Neural crest cell (in vitro differentiated cells): Measurements from ENCODE around the gene MORN3. TPM values are rescaled to one million over a fixed set of nuclear protein-coding genes. Genes with fewer than 3 reads are reported as not detected.

Experiments used
- DNase-seq: peaks from one replicate; pipeline ENCODE4 v3.0.0; 2021; ENCODE audit warnings: low read depth, mixed read lengths, low spot score
- H3K27ac Mint-ChIP-seq: one replicate; pipeline ENCODE4 v1.8.0; 2021; ENCODE audit warnings: mild to moderate bottlenecking, mixed read lengths; ENCODE audit not compliant: unreplicated experiment
- H3K27me3 Mint-ChIP-seq: 2 replicates; pipeline ENCODE4 v1.8.0; 2021; ENCODE audit warnings: low read depth, mild to moderate bottlenecking, mixed read lengths
- H3K36me3 Mint-ChIP-seq: 2 replicates; pipeline ENCODE4 v1.8.0; 2021; ENCODE audit warnings: low read depth, mild to moderate bottlenecking, mixed read lengths
- H3K4me1 Mint-ChIP-seq: 2 replicates; pipeline ENCODE4 v1.8.0; 2021; ENCODE audit warnings: mixed read lengths
- H3K4me3 Mint-ChIP-seq: one replicate; pipeline ENCODE4 v1.8.0; 2021; ENCODE audit warnings: mild to moderate bottlenecking, mixed read lengths
- H3K9me3 Mint-ChIP-seq: 2 replicates; pipeline ENCODE4 v1.8.0; 2021; ENCODE audit warnings: mixed read lengths
- total RNA-seq: library from RNA; stranded (reverse); gene quantifications from 2 replicates; pipeline ENCODE4 v1.2.1, GENCODE V29; 2021
- TF ChIP-seq, protein P1 (sequence below): fragments of 200-600 bp; sonication (generic); conservative IDR thresholded peaks from 2 replicates; pipeline ENCODE4 v1.5.0; 2021; ENCODE audit warnings: antibody characterized with exemption, mild to moderate bottlenecking

Gene MORN3
- total RNA-seq, 1 donor from 2014 or later = 0.63 TPM

DNA sequence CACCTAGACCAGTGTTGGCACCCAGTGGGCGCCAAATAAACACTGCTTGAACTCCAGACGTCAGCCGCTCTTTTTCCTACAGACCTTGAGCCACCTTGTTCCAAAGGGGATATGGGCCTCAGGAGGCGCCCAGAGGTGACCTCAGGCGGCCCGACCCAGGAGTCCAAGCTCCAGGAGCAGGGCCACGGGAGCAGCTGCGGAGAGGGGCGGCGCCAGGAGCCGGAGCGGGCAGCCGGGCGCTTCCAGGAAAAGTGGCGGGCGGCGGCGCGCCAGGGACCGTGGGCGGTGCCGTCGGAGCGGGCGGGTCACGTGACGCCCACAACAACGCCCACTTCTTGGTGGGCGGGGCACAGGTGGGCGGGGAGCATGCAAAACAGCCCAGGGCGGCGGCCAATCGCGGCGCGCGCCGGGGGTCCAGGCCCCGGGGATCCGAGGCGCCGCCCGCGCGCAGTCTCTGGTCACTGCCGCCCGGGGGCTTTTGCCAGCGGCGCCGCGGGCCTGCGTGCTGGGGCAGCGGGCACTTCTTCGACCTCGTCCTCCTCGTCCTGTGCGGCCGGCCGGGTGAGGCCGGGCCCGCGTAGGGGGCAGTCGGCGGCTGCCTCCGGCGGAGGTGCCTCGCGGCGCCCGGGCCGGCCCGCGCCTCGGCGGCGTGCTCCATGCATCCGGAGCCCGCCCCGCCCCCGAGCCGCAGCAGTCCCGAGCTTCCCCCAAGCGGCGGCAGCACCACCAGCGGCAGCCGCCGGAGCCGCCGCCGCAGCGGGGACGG is 43.2 kb downstream of the MORN3 start, which contains the start of gene ORAI1:
Gene ORAI1, plus strand, starts transcription at position 444 of the 766 bp plus-strand sequence.
- Mint-ChIP-seq H3K27me3 (no peaks in the 10 kb centered on the region), H3K36me3 (no peaks in the 10 kb centered on the region), H3K4me3 (peak within 1 kb of the TSS; percentile 96), H3K4me1 (peaks cover 44% of the 10 kb centered on the region), H3K9me3 (no peaks in the 10 kb centered on the region), H3K27ac (peak within 1 kb of the TSS; percentile 83)
- DNase-seq = peak; percentile 96
- TF ChIP-seq, protein P1, sequence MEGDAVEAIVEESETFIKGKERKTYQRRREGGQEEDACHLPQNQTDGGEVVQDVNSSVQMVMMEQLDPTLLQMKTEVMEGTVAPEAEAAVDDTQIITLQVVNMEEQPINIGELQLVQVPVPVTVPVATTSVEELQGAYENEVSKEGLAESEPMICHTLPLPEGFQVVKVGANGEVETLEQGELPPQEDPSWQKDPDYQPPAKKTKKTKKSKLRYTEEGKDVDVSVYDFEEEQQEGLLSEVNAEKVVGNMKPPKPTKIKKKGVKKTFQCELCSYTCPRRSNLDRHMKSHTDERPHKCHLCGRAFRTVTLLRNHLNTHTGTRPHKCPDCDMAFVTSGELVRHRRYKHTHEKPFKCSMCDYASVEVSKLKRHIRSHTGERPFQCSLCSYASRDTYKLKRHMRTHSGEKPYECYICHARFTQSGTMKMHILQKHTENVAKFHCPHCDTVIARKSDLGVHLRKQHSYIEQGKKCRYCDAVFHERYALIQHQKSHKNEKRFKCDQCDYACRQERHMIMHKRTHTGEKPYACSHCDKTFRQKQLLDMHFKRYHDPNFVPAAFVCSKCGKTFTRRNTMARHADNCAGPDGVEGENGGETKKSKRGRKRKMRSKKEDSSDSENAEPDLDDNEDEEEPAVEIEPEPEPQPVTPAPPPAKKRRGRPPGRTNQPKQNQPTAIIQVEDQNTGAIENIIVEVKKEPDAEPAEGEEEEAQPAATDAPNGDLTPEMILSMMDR = peak; percentile 39

DNA sequence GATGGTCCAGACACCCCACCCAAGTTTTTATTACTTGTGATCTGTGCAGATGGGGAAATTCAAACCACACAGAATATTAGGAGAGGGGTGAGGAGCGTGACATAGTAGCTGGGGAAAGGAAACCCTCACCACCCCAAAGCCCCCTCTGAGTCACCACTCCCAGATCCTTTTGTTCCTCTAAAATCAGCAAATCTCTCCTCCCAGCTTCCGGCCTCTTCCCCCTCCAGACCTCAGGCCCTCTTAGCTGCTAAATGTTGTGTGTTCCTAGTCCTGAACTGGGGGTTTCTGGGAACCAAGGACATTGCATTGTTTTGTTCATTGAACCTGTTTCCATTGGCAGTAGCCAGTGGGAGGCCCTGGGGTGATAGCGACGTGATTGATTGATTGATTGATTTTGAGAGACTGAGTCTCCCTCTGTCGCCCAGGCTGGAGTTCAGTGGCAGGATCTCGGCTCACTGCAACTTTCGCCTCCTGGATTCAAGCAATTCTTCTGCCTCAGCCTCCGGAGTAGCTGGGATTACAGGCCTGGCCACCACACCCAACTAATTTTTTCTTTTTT is 49.0 kb downstream of the MORN3 start:
- no peak for DNase-seq
- peaks cover 30% of the 10 kb centered on the region for H3K4me1 Mint-ChIP-seq
- no peak overlapping the region for H3K4me3 Mint-ChIP-seq
- H3K27me3 Mint-ChIP-seq = no peaks in the 10 kb centered on the region
- TF ChIP-seq, protein P1 = no peak
- H3K9me3 Mint-ChIP-seq = no peaks in the 10 kb centered on the region
- no peak overlapping the region for H3K27ac Mint-ChIP-seq
- no peaks in the 10 kb centered on the region for H3K36me3 Mint-ChIP-seq

DNA sequence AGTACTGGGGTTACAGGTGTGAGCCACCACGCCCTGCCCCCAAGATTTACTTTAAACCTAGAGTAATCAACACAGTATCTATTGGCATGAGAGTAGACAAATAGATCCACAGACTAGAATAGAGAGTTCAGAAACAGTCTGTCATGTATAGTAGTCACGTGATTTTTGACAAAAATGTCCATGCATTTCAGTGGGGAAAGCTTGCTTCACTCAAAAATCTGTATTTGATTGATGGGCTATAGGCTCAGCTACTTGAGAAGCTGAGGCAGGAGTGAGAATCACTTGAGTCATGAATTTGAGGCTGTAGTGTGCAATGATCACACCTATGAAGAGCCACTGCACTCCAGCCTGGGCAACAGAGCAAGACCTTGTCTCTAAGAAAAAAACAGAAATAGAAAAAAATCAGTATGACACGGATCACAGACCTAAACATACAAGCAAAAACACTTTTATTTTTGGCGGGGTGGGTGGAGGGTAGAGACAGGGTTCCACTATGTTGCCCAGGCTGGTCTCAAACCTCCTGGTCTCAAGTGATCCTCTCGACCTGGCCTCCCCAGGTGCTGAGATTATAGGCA is 50.7 kb downstream of the MORN3 start:
- Mint-ChIP-seq H3K4me1 (peaks cover 23% of the 10 kb centered on the region), H3K4me3 (no peak overlapping the region), H3K9me3 (no peaks in the 10 kb centered on the region), H3K36me3 (no peaks in the 10 kb centered on the region), H3K27ac (no peak overlapping the region), H3K27me3 (no peaks in the 10 kb centered on the region)
- TF ChIP-seq, protein P1 = no peak
- no peak for DNase-seq

DNA sequence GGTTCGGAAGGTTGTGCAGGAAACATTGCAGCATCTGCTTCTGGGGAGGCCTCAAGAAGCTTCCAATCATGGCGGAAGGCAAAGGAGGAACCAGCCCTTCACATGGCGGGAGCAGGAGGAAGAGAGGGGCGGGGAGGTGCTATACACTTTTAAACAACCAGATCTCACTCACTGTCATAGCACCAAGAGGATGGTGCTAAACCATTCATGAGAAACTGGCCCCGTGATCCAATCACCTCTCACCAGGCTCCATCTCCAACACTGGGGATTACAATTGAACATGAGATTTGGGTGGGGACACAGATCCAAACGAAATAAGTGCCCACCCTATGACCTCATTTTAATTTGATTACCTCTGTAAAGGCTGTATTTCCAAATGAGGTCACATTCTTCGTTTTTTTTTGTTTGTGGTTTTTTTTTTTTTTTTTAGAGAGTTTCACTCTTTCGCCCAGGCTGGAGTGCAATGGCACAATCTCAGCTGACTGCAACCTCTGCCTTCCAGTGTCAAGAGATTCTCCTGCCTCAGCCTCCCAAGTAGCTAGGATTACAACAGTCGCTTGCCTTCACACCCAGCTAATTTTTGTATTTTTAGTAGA is 54.5 kb downstream of the MORN3 start:
- no peak for DNase-seq
- Mint-ChIP-seq H3K36me3 (peaks cover 2% of the 10 kb centered on the region), H3K27me3 (no peaks in the 10 kb centered on the region), H3K27ac (no peak overlapping the region), H3K4me1 (peaks cover 27% of the 10 kb centered on the region), H3K9me3 (no peaks in the 10 kb centered on the region), H3K4me3 (no peak overlapping the region)
- TF ChIP-seq, protein P1 = no peak

DNA sequence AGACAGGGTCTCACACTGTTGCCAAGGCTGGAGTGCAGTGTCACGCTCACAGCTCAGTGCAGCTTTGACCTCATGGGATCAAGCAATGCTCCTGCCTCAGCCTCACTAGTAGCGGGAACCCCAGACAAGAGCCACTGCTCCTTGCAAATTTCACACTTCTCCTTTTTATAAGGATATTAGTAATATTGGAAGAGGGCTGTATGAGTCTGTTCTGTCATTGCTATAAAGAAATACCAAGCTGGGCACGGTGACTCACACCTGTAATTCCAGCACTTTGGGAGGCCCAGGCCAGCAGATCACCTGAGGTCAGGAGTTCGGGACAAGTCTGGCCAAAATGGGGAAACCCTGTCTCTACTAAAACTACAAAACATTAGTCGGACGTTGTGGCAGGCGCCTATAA is 56.0 kb downstream of the MORN3 start:
- Mint-ChIP-seq H3K36me3 (peaks cover 3% of the 10 kb centered on the region), H3K4me1 (peaks cover 27% of the 10 kb centered on the region), H3K9me3 (peaks cover 4% of the 10 kb centered on the region), H3K27me3 (no peaks in the 10 kb centered on the region), H3K4me3 (no peak overlapping the region), H3K27ac (no peak overlapping the region)
- TF ChIP-seq, protein P1 = no peak
- no peak for DNase-seq
